RWPE2 (cell line): ENCODE data around the gene ZDHHC6.

Experiments
- ATAC-seq: fragments of 200-7000 bp; cut with Tn5 transposase; 3 replicates; pipeline ENCODE4 v1.9.1; 2021; ENCODE audit warnings: low read depth
- DNase-seq: peaks from one replicate; pipeline ENCODE4 v3.0.0-alpha.2; 2020; ENCODE audit warnings: low spot score
- H3K27ac ChIP-seq: fragments of 450-650 bp; 2 replicates; pipeline ENCODE4 v1.5.1; 2017; ENCODE audit warnings: mild to moderate bottlenecking; ENCODE audit not compliant: poor library complexity, severe bottlenecking
- H3K27me3 ChIP-seq: fragments of 250-450 bp; sonication (Bioruptor Pico); 2 replicates; pipeline ENCODE4 v1.5.1; 2021; ENCODE audit warnings: mild to moderate bottlenecking, moderate library complexity; ENCODE audit not compliant: insufficient read depth, poor library complexity, severe bottlenecking
- H3K36me3 ChIP-seq: fragments of 250-450 bp; sonication (Bioruptor Pico); 2 replicates; pipeline ENCODE4 v1.5.1; 2020; ENCODE audit warnings: low read depth, mild to moderate bottlenecking, moderate library complexity
- H3K4me1 ChIP-seq: fragments of 250-450 bp; sonication (Bioruptor Pico); 2 replicates; pipeline ENCODE4 v1.5.1; 2021; ENCODE audit warnings: mild to moderate bottlenecking, moderate library complexity; ENCODE audit not compliant: insufficient read depth, poor library complexity, severe bottlenecking
- H3K4me3 ChIP-seq: fragments of 250-450 bp; sonication (Bioruptor Pico); 2 replicates; pipeline ENCODE4 v1.5.1; 2021; ENCODE audit warnings: mild to moderate bottlenecking, moderate library complexity; ENCODE audit not compliant: severe bottlenecking
- H3K9me3 ChIP-seq: fragments of 250-450 bp; sonication (Bioruptor Pico); 2 replicates; pipeline ENCODE4 v1.5.1; 2021; ENCODE audit warnings: mild to moderate bottlenecking, moderate library complexity; ENCODE audit not compliant: severe bottlenecking
- CTCF ChIP-seq: fragments of 450-650 bp; IDR thresholded peaks from one replicate; pipeline ENCODE4 v1.5.1; 2017; ENCODE audit warnings: mild to moderate bottlenecking, moderate library complexity; ENCODE audit not compliant: poor library complexity, severe bottlenecking

The ZDHHC6 gene

DNA sequence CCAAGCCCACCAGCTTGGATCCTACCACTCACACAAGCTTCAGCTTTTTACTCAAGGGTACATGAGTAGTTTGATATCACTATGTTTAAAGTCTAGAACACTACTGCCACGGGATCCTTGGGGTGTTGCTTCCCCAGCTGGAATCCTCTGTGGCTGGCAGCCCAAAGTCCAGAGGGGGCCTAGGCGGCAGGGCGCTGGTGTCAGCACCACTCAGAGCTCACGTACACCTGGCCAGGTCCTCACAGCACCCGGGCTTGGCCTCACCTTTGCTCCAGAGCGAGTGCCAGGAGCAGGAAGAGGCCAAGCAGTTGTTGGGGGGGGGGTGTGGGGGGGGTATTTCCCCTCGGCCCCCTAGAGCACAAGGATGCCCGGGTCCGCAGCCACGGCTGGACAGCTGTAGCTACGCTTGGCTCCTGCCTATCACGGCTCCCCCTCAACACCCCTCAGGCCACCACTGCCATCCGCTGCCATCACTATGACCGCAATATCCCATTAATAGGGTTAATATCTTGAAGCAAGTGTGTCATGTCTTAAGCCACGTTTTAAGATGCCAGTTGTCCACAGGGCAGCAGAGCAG lies 17.0 kb downstream of the ZDHHC6 start:
- ATAC-seq (no peak), DNase-seq (no peak)
- Histone ChIP-seq H3K27ac (no peak overlapping the region), H3K27me3 (no peaks in the 10 kb centered on the region), H3K4me1 (no peaks in the 10 kb centered on the region), H3K4me3 (no peak overlapping the region), H3K9me3 (no peaks in the 10 kb centered on the region), H3K36me3 (peaks cover 41% of the 10 kb centered on the region)
- TF ChIP-seq CTCF, result no peak

DNA sequence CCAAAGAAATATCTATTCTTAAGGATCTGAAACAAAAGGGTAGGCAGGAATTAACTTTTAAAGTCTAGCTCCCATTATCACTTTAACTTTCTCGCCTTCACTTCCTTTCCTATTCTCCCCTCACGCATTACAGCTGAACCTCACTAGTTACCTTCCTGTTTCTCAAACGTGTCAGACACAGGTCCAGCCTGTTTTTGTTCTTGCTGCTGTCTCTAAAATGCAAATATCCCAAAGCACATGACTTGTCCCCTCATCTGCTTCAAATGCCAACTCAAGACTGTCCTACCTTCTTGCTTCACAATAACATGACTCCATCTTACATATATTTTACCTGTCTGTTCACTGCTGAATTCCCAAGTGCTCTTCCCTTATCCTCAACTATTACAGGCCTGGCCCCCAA lies 17.6 kb downstream of the ZDHHC6 start:
- H3K4me1 ChIP-seq, result no peaks in the 10 kb centered on the region
- DNase-seq (no peak), ATAC-seq (no peak)
- no peaks in the 10 kb centered on the region for H3K9me3 ChIP-seq
- TF ChIP-seq CTCF, result no peak
- peaks cover 35% of the 10 kb centered on the region for H3K36me3 ChIP-seq
- H3K4me3 ChIP-seq, result no peak overlapping the region
- H3K27ac ChIP-seq, result no peak overlapping the region
- H3K27me3 ChIP-seq, result no peaks in the 10 kb centered on the region

DNA sequence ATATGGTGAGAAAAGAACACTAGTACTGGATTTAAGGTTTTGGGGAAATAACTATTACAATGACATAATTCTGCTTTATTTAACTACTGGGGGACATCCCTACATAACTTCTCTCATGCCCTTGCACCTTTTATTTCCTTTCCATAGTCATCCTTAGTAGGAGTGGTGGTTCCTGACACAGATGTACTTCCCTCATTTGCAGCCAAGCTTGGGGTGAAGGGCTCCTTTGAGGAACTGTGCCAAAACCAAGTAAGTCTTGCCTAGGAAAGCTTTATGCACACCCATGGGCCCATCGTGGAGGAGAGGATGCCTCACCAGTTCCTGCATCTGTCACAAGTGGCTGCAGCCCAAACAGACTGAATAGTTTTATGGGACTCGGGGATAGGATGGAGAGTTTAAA lies 20.6 kb downstream of the ZDHHC6 start:
- H3K27me3 ChIP-seq, result no peaks in the 10 kb centered on the region
- H3K4me3 ChIP-seq, result no peak overlapping the region
- H3K9me3 ChIP-seq, result no peaks in the 10 kb centered on the region
- H3K4me1 ChIP-seq, result no peaks in the 10 kb centered on the region
- peaks cover 10% of the 10 kb centered on the region for H3K36me3 ChIP-seq
- DNase-seq (no peak), ATAC-seq (no peak)
- H3K27ac ChIP-seq, result no peak overlapping the region
- TF ChIP-seq CTCF, result no peak

- no peak for ATAC-seq
- no peaks in the 10 kb centered on the region for H3K4me1 ChIP-seq
Measured at GRCh38 chr10:112424651-112425050, 22.1 kb downstream of the ZDHHC6 start.

More at GRCh38 chr10:112424651-112425050, 22.1 kb downstream of the ZDHHC6 start:
- Histone ChIP-seq H3K27ac (no peak overlapping the region), H3K4me3 (no peak overlapping the region), H3K36me3 (no peaks in the 10 kb centered on the region; the same call in 1 of the 2 replicates), H3K27me3 (no peaks in the 10 kb centered on the region), H3K9me3 (no peaks in the 10 kb centered on the region)
- no peak for TF ChIP-seq CTCF
- DNase-seq, result no peak
